Thymus (tissue), 11 donors: ENCODE data around the gene CDH12. TPM values are rescaled to one million over a fixed set of nuclear protein-coding genes. Genes with fewer than 3 reads are reported as not detected.
A peak's percentile ranks its signal among the peaks of the same experiment; 100 is the strongest.

Experiments
- DNase-seq, 9 donors: peaks; one replicate each; pipeline ENCODE4 v3.0.0-alpha.2; 2013; ENCODE audit warnings: low spot score in 9 of 9, low read depth in 6 of 9, missing footprints in 1 of 9
- H3K27ac ChIP-seq, 2 donors: one replicate each; pipeline ENCODE4 v1.5.1; 2013; ENCODE audit warnings: control low read depth in 1 of 2, low read depth in 1 of 2, low read length in 1 of 2, mild to moderate bottlenecking in 1 of 2, moderate library complexity in 1 of 2
- H3K27me3 ChIP-seq, 2 donors: one replicate each; pipeline ENCODE4 v1.5.1; 2013; ENCODE audit warnings: low read length in 1 of 2; ENCODE audit not compliant: control insufficient read depth in 2 of 2, insufficient read depth in 1 of 2
- H3K36me3 ChIP-seq, 2 donors: one replicate each; pipeline ENCODE4 v1.5.1; 2013; ENCODE audit warnings: low read length in 1 of 2, mild to moderate bottlenecking in 1 of 2, moderate library complexity in 1 of 2; ENCODE audit not compliant: control insufficient read depth in 2 of 2, insufficient read depth in 2 of 2
- H3K4me1 ChIP-seq, 2 donors: one replicate each; pipeline ENCODE4 v1.5.1; 2013; ENCODE audit warnings: low read length in 2 of 2; ENCODE audit not compliant: control insufficient read depth in 2 of 2, insufficient read depth in 2 of 2
- H3K4me3 ChIP-seq, 2 donors: one replicate each; pipeline ENCODE4 v1.5.1; 2013; ENCODE audit warnings: low read length in 2 of 2, control low read depth in 1 of 2, mild to moderate bottlenecking in 1 of 2
- H3K9me3 ChIP-seq, 2 donors: one replicate each; pipeline ENCODE4 v1.5.1; 2013; ENCODE audit warnings: low read length in 1 of 2, mild to moderate bottlenecking in 1 of 2; ENCODE audit not compliant: control insufficient read depth in 2 of 2, insufficient read depth in 1 of 2
- WGBS: extraction: QIAGEN DNeasy Blood & Tissue Kit; methylation state at CpG from one replicate; pipeline ENCODE4 v1.1.7; 2013; 5-methylcytosine and 5-hydroxymethylcytosine counted together
- polyA plus RNA-seq: library from polyadenylated mRNA; stranded (reverse); fragments of 200-250 nt; gene quantifications from one replicate; pipeline ENCODE4 v1.2.3, GENCODE V29; 2013
- total RNA-seq: library from RNA; stranded (reverse); fragments of 120-200 nt; gene quantifications from one replicate; pipeline ENCODE4 v1.2.4, GENCODE V29; 2013
- donor health status: healthy.

Gene CDH12
- total and polyA plus RNA-seq, 2 donors = 0.05 to 0.09 TPM

DNA sequence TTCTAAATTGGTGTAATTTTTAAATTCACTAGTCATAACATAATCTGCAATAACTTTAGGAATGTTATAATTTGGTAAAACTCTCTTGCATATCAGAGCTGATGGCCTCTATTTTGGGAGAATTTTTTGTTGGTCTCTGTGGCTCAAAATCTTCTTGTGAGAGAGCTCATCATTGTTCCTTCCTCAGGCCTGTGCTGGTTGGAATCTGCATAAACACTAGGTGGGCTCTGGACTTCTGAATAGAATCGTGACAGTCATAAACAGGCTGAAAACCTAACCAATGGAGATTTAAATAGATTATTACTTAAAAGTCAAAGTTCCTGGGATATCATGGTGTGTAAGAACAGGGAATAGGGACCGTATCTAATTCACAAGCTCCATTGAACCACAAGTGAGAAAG lies 1129.6 kb downstream of the CDH12 start:
- no peaks in the 10 kb centered on the region for H3K4me1 ChIP-seq
- WGBS = 82% methylated on average over 2 of the region's 2 CpGs
- no peaks in the 10 kb centered on the region for H3K9me3 ChIP-seq
- no peak overlapping the region for H3K4me3 ChIP-seq
- no peak overlapping the region for H3K27ac ChIP-seq
- no peak for DNase-seq
- H3K36me3 ChIP-seq = no peaks in the 10 kb centered on the region
- H3K27me3 ChIP-seq = no peaks in the 10 kb centered on the region

DNA sequence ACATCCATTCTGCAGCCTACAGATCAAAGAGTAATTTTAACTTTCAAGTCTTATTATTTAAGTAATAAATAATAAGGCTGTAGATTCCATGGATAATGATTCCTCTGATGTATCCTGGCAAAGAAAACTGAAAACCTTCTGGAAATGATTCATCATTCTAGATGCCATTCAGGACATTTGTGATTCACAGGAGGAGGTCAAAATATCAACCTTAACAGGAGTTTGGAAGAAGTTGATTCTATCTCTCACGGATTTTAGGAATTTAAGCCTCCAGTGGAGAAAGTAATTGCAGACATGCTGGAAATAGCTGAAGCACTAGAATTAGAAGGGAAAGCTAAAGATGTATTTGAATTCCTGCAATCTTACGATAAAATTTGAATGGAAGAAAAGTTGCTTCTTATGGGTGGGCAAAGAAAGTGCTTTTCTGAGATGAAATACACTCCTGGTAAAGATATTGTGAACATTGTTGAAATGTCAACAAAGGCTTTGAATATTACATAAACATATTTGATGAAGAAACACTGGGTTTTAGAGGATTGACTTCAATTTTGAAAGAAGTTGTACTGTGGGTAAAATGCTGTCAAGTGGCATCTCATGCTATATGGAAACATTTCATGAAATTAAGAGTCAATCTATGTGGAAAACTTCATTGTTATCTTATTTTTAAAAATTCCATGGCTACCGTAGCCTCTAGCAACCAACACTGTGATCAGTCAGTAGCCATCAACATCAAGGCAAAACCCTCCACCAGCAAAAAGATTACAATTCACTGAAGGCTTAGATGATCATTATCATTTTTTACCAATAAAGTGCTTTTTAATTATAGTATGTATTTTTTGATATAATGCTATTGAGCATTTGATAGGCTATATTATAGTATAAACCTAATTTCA lies 1141.0 kb downstream of the CDH12 start:
- Histone ChIP-seq H3K4me1 (no peaks in the 10 kb centered on the region), H3K9me3 (peaks cover 0 to 5% of the 10 kb centered on the region in 2 donors), H3K27ac (no peak overlapping the region), H3K36me3 (no peaks in the 10 kb centered on the region), H3K27me3 (no peaks in the 10 kb centered on the region), H3K4me3 (no peak overlapping the region)
- peak in 6 of 9 donors; percentile 6 to 47 (median 26) for DNase-seq
- 95% methylated on average over 3 of the region's 3 CpGs for WGBS

DNA sequence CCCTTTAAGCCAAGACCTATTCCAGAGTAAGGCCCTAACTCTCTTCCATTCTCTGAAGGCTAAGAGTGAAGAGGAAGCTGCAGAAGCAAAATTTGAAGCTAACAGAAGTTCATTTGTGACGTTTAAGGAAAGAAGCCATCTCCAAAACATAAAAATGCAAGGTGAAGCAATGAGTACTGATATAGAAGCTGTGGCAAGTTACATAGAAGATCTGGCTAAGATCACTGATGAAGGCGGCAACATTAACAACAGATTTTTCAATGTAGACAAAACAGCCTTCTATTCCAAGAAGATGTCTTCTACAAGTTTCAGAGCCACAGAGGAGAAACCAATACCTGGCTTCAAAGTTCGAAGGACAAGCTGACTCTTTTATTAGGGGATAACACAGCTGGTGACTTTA lies 1143.4 kb downstream of the CDH12 start:
- DNase-seq = peak in 2 of 9 donors; percentile 13 to 32
- 94% methylated on average over 3 of the region's 3 CpGs for WGBS
- H3K27ac ChIP-seq = no peak overlapping the region
- no peaks in the 10 kb centered on the region for H3K27me3 ChIP-seq
- H3K9me3 ChIP-seq = no peaks in the 10 kb centered on the region
- H3K4me3 ChIP-seq = no peak overlapping the region
- no peaks in the 10 kb centered on the region for H3K36me3 ChIP-seq
- H3K4me1 ChIP-seq = no peaks in the 10 kb centered on the region

DNA sequence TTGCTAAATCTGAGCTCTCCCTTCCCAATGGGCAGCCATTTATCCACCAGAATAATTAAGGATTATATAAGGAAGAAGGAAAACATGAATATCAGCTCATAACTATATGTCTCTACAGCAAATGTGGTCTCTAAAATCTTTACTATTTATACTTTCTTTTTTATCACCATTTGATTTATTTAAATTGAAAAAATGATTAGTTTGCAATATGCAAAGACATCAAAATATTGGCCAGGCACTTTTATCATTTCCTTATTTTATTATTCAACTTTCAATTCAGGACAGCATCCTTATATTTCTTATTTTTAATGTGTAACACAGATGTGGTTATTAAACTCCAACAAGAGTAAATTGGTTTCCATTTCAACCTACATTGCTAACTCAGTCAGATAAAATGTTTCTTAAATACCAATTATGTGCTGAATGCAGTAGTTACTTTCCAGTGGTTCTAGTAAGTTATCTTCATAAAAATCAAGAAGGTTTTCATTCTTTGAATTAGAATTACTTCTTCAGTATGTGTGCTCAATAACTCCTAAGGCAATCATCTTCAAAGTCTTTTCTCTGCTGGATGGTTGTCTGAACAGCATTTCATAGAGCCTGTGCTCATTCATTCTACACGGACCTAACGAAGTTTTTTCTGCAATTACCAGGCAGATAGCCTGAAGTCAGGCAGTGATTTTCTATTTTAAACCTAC lies 1148.0 kb downstream of the CDH12 start:
- H3K4me1 ChIP-seq = no peaks in the 10 kb centered on the region
- H3K27me3 ChIP-seq = no peaks in the 10 kb centered on the region
- no peaks in the 10 kb centered on the region for H3K9me3 ChIP-seq
- H3K4me3 ChIP-seq = no peak overlapping the region
- WGBS = 90% methylated on average over 2 of the region's 2 CpGs
- DNase-seq = no peak
- H3K27ac ChIP-seq = no peak overlapping the region
- no peaks in the 10 kb centered on the region for H3K36me3 ChIP-seq

DNA sequence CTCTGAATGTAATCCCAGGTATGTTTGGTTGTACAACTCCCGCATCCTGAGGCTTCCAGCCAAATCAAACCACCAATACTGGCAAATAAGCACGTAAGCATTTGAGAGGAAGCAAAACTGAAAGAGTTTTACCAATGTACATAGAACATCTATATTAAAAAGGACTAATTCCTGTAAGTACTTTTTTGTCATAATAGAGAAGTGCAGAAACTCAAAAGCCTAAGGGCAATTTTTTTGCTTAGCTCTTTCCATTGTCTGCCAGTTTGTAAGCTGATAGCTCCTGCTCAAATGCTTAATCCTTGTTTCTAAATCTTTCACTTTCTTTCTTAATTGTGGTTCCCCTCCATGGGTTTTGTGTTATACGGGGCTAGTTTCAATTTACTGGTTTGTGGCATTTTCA lies 1151.8 kb downstream of the CDH12 start:
- no peak overlapping the region for H3K4me3 ChIP-seq
- H3K27ac ChIP-seq = no peak overlapping the region
- WGBS = 86% methylated on average over 3 of the region's 3 CpGs
- H3K36me3 ChIP-seq = no peaks in the 10 kb centered on the region
- H3K27me3 ChIP-seq = no peaks in the 10 kb centered on the region
- peak in 1 of 9 donors; percentile 6 for DNase-seq
- H3K9me3 ChIP-seq = no peaks in the 10 kb centered on the region
- H3K4me1 ChIP-seq = no peaks in the 10 kb centered on the region
